ENCODE data around the gene FKBP1A.
"Not testable (repeated sequence)": the region's sequence is repeated elsewhere in the genome, so short reads cannot be mapped to it uniquely, and the experiment has no call there.

Gene FKBP1A

DNA sequence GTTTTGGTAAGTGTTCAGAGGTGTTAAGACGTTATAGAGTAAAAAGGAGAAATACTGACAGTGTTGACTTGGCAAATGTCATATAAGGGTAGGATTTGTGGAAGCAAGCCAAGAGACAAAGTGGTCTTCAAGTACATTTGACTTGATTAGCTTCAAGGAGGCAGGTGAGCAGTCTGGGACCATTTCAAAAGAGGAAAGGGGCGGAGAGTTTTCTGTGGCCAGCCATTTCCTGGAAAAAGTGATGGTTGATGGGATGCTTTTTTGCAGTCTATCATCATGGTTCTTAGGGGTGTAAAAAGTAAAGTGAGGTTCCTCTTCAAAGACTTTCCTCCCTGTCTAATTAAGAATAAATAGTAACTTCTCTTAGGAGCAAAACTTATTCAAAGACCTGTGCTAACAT, 28.7 kb downstream of the FKBP1A start:
- no peak for DNase-seq (ENCODE audit: low read depth in 2 of 2)

DNA sequence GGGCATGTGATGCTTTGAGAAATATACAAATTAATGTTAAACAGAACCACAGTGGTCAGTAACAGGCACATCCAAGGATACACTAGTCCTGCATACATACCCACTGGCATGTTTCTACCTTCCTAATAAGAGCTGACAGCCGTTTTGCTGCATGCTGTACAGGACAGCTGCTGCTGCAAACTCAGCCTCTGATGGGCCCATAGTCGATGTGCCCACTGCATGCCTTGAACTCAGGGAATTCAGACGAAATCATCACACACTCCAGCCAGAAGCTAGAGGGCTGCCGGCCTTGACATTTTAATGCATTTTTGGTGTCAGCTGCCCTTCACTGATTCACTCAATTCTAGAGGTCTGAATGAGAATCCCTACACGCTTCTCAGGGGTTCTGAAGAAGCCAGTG, 29.3 kb downstream of the FKBP1A start:
- no peak for DNase-seq (ENCODE audit: low read depth in 2 of 2)

DNA sequence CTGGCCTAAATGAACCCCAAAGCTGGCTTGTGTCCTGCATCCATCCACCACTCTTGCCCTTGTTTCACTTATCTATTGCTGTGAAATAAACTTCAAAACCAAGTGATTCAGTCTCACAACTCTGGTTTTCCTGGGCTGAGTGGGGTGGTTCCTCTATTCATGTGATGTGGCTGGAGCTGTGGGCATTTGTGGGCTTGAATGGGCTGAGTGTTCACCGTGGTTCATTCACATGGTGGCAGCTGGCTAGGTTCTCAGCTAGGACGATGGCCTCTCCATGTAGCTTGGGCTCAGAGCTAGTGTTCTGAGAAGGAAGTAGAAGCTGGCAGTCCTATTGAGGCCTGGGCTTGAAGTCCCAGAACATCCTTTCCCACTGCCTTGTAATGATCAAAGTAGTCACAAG, 30.4 kb downstream of the FKBP1A start:
- no peak for DNase-seq (ENCODE audit: low read depth in 2 of 2)

DNA sequence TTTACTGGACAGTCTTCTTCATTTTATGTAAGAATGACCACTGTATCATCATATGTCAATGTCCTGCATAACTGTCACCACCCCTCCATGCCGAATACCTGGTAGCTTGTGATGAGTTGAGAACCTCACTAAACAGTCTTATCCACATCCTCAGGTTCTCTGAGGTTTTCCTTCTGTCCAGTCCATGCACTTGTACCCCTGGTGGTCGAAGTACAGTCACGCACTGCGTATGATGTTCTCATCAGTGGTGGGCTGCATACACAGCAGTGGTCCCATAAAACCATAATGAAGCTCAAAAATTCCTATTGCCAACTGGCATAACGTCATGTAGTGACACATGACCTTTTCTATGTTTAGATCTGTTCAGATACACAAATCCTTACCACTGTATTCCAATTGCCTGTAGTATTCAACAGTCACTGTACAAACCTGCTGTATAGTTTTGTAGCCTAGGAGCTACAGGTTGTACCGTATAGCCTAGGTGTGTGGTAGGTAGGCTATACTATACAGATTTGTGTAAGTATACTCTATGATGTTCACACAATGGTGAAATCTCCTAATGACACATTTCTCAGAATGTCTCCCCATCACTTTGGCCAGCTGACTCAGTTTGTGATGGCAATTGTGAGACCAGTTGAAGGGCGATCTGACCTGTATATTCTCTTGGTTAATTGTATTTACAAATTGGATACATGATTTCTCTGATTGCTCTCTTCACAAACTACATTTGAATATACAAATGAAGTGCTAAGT, 32.6 kb downstream of the FKBP1A start:
- DNase-seq (ENCODE audit: low read depth in 2 of 2) = no peak

DNA sequence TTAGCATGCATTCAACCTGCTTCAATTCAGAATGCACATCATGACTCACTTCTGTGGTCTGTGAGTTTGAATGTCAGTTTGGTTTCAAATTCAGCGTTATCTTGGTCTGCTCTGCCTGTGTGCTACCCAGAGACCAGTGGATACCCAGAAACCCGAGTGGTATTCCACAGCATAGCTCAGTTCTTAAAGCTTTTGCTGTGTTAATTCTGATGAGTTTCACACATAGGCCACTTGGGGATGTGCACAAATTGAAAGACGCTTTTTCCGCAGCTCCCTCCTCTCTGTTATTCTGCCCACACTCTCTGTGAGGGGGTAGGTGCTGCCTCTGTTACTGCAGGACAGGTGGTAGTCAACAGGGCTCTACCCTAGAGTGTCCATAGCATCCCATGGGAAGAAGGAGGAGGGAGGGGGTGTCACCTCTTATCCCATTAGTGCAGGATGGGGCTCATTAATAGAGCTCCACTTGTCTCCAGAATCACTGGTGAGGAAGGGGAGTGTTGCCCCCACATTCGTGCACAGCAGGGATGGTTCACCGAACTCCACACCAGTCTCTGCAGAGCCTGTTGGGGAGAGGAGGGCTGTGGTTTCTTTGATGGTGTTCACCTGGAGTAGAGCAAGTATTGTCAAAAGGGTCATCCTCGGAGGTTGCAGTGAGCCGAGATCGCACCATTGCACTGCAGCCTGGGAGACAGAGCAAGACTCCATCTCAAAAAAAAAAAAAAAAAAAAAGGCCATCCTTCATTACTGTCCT, 34.8 kb downstream of the FKBP1A start:
- no peak for DNase-seq (ENCODE audit: low read depth in 2 of 2)

DNA sequence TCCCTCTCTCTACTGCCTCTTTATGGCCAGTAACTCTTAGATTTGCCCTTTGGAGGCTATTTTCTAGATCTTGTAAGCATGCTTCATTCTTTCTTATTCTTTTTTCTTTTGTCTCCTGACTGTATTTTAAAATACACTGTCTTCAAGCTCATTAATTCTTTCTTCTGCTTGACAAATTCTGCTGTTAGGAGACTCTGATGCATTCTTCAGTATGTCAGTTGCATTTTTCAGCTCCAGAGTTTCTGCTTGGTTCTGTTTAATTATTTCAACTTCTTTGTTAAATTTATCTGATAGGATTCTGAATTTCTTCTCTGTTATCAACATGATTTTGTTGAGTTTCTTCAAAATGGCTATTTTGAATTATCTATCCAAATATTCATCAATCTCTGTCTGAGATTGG, 38.9 kb downstream of the FKBP1A start:
- DNase-seq (ENCODE audit: low read depth in 2 of 2) = no peak

DNA sequence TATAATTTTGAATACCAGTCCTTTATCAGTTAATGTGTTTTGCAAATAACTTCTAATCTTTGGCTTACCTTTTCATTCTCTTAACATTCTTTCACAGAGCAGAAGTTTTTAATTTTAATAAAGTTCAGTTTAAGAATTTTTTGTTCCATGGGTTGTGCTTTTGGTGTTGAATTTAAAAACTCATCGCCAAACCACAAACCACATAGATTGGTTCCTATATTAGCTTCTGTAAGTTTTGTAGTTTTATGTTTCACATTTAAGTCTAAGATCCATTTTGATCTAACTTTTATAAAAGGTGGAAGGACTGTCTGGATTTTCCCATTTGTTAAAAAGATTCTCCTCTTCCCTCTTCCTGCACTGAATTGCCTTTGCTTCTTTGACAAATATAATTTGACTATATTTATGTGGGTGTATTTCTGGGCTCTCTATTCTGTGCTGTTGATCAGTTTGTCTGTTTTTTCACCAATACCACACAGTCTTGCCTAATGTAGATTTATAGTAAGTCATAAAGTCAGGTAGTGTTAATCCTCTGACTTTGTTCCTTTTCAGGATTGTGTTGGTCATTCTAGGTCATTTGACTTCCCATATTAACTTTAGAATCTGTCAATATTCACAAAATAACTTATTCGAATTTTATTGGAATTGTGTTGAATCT, 46.4 kb downstream of the FKBP1A start:
- DNase-seq (ENCODE audit: low read depth in 2 of 2) = no peak

DNA sequence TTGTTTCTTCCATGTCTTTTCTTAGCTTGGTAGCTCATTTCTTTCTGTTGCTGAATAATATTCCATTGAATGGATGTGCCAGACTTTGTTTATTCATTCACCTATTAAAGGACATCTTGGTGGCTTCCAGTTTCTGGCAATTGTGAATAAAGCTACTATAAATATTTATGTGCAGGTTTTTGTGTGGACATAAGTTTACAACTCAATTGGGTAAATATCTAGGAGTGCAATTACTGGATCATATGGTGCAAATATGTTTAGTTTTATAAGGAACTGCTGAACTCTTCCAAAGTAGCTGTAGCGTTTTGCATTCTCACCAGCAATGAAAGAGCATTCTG, 47.1 kb downstream of the FKBP1A start:
- DNase-seq (ENCODE audit: low read depth in 2 of 2) = no peak

DNA sequence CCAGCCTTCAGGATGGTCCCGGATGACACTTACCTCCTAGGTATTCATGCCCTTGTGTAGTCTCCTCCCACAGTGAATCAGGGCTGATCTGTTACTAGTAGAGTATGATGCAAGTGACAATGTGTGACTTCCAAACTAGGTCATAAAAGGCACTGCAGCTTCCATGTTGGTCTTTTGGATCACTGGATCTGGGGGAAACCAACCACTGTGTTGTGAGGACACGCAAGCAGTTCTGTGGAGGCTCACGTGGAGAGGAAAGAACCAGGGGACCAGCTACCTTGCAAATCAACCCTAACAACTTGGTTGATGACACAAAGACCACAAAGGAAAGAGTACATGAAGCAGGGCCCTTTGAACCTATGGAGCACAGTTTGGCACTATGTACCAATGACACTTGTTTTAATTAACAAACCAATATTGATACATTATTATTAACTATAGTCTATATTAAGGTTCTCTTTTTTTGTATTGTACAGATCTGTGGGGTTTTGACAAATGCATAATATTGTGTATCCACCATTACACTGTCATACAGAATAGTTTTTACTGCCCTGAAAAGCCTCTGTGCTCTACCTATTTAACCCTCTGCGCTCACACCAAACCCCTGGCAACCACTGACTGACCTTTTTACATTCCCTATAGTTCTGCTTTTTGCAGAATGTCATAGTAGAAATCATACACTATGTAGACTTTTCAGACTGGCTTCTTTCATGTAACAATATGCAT, 47.7 kb downstream of the FKBP1A start:
- no peak for DNase-seq (ENCODE audit: low read depth in 2 of 2)

DNA sequence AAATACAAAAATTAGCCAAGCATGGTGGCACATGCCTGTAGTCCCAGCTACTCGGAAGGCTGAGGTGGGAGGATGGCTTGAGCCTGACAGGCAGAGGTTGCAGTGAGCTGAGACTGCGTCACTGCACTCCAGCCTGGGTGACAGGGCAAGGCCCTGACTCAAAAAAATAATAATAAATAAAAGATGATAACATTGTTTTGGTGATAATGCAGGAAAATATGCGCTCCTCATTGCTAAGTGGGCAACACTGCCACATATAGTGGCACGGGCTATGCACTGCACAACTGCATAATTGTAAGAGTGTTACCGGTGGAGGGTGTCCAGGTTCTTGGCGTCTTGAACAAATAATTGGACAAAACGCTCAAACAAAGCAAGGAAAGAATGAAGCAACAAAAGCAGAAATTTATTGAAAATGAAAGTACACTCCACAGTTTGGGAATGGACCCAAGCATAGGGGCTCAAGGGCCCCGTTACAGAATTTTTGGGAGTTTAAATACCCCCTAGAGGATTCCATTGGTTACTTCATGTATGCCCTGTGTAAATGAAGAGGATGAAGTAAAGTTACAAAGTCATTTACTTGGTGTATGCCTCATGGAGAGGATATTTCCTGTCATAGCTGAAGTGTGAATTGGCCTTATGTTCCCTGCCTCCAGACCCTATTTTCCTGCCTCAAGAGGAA, 49.3 kb downstream of the FKBP1A start:
- not testable (repeated sequence) for DNase-seq (ENCODE audit: low read depth in 2 of 2)

DNA sequence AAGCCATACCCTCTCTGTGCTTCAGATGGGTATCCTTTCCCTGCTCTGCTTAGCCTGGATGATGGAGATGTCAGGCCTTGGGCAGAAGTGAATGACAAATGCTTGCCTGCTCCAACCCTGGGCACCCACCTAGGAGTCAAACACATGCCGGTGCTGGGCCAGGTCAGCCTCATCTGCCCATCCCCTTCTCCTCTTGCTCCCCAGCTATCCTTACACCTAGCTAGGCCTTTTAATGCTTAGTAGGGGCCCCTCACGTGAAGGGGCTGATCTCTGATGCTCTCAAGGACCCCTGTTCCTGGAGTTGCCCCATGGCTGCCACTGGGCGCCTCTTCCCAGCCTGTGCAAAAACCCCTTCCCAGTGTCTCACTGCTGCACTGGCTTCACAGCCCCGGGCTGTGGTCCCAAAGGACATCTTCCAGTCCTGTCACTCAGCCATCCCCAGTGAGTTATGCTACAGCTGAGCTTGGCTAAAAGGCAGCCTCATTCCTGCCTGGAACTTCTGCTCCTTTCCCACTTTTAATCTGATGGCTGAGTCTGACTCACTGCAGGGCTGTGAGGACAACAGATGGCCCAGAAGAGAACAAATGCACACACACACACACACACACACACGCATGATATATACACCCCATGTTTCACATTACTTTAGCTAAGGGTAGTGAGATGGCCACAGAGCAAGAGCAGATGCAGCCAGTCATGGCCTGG, 51.1 kb downstream of the FKBP1A start:
- no peak for DNase-seq (ENCODE audit: low read depth in 2 of 2)

DNA sequence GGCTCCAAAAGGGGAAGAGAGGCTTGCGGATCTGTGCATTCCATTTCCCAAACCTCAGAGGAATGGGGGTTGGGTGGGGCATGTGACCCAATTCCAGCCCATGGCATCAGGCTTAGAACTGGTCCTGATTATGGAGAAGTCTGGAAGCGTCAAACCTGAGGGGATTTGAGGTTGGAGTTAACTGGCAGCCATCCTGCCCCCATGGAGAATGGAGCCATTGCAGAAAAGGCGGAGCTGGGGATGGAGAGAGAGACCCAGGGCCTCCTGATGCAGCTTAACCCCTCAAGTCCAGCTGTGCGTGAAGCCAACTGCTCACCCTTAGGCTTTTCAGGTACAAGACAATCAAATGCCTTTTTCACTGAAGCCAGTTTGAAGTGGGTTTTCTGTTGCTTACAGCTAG, 54.1 kb downstream of the FKBP1A start:
- no peak for DNase-seq (ENCODE audit: low read depth in 2 of 2)

DNA sequence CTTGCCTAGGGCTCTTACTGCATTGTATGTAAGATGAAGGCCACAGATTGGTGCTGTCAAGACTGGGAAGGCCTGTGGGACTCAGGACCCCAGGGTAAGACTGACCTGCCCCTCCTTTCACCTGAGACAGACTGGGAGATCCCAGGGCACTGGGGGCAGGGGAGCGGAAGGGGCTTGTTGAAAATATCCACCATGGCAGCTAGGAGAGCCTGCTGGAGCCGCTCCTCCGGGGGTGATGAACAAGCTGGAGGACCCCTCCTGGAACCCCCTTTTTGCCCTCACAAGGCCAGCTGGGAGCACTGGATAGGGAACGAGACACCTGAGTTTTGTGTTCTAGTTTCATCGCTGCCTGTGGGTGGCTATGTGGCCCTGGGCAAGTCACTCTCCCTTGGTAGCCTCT, 54.8 kb downstream of the FKBP1A start:
- DNase-seq (ENCODE audit: low read depth in 2 of 2) = no peak

DNA sequence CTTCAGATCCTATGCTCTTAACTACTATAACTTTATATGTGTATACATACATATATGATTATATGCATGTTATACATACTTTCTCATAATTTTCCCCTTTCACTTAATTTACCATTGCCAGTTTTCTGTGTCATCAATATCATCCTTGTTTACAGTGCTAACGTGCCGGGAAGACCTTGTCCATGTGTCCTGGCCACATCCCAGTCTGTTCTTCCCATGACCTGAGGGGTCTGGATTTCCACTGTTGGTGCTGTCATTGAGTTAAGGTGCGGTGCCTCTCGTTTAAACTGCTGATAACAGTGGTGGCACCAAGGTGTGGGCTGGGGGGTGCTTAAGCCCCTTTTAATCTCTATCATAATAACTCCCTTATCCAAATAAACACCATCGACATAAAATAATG, 55.4 kb downstream of the FKBP1A start:
- DNase-seq (ENCODE audit: low read depth in 2 of 2) = no peak

DNA sequence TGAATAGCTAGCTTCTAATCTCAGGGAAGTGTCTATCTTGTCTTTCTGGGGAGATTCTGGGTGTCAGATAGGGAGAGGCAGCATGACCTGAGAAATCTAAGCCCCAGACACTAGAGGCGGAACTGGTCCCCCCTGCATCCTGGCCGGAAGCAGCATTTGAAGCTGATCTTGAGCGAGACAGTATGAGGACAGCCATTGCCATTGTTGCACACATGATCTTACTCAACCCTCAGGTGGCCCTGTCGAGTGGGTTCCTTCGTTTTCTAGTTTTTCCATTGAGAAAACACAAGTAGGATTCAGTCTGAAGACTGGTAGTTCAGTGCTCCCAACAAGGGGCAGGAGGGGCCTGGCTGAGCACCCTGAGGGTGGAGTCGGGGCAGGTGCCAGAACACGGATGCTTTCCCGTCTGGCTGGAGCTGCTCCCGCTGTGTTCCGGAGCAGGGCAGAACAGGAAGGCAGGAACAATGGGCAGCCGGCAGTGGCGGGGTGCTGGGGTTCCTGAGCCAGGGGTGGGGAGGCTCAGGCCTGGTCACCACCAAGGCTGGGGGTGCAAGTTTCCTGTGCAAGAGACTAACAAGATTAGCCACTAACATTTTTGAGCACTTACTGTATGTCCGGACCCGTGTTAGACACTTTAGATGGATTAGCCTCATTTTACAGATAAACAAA, 56.0 kb downstream of the FKBP1A start:
- no peak for DNase-seq (ENCODE audit: low read depth in 2 of 2)

DNA sequence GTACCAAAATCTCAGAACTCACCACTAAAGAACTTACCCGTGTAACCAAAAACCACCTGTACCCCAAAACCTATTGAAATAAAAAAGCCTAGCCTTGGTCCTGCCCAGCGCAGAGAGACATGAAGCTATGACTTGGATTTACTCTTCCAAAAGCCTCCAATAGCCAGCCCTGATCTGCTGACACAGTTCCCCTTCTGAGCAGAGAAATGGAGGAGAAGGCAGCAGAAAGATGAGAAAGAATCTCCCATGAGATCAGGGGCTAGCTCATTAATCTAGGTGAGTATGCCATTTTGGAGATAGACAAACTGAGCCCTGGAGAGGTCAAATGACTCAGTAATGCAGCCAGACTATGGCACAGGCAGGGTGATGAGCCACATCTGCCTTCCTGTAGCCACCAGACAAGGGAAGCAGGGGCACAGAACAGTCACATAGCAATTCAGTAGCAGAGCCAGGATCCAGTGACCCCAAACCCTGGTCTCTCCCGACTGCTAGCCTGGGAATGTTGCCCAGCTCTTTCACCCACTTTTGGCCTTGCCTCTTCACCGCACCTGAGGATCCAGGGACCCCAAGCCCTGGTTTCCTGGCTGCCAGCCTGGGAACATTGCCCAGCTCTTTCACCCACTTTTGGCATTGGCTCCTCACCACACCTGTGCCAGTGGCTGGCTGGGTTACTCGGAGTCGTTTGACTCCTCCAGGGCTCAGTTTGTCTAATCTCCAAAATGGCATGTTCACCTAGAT, 56.7 kb downstream of the FKBP1A start:
- no peak for DNase-seq (ENCODE audit: low read depth in 2 of 2)

DNA sequence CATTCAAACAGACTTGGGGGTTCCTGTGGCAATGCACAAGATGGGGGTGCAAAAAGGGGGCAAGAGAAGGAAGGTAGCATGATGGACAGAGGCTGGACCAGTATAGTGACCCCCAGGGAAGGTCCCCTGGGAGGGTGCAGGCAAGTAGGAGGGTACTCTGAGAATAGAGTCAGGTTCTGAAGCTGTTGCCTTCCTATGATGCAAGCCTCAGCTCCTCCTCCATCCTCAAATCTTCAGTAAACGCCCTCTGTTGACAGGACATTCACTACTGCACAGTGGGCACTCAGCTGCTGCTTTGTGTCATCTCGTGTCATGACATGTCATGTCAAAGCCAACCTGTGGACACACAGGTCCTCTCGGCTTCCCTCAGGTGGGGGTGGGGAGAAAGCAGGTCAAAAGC, 58.1 kb downstream of the FKBP1A start:
- no peak for DNase-seq (ENCODE audit: low read depth in 2 of 2)

DNA sequence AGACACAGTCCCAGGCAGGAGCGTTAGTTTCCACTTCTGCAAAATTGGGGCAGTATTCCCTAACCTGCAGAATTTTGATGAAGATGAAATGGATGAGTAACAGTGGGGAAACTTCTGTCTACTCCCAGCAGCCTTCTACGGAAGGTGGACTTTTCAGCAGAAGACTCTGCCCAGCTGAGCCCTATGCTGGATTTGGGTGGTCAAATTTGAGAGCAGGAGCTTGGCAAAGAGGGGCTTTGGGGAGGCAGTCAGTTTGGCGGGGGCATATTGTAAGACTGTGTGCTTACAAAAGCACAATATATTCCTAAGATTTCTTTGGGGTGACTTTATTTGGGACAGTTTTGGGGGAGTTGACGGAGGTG, 58.5 kb downstream of the FKBP1A start:
- no peak for DNase-seq (ENCODE audit: low read depth in 2 of 2)

DNA sequence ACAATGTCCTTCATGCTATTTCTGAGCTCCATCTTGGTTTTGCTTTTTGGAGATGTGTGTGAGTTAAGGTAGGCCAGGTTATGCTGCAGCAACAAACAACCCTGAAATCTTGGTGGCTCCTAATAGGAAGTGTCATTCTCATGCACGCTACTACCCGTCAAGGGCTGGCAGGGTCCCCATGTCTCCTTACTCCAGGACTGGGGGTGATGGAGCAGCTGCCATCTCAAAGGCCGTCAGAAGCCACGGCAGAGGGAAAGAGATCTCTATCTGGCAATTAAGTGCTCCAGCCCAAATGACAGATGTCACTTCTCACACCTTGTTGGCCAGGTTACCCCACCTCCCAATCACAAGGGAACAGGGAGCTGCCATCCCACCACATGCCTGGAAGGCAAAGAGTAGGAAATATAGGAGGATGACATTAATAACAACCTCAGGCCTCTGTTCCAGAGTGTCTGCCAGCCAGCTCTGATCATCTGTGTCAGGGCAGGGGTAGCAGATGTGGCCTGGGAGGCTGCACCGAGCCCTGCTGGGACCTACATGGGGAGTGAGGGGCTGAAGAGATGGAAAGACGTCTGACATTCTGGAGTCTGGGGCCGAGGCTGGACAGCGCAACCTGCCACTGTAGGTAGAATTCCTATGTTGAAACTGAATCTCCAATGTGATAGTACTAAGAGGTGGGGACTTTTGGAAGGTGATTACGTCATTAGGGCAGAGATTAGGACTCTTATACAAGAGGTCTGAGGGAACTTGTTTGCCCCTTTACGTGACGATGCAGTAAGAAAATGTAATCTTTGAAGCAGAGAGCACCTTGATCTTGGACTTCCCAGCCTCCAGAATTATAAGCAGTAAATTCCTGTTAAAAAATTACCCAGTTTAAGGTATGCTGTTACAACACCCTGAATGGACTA, 59.1 kb downstream of the FKBP1A start:
- DNase-seq (ENCODE audit: low read depth in 2 of 2) = no peak

Data from fibroblast of skin of left biceps (primary cell).